H1 (cell line): ENCODE results near the gene MRE11. TPM values are rescaled to one million over a fixed set of nuclear protein-coding genes. Genes with fewer than 3 reads are reported as not detected.

Source experiments
- CHD7 ChIP-seq: fragments of 300-600 bp; sonication (generic); IDR thresholded peaks from 2 replicates; pipeline ENCODE4 v1.7.1; 2012; ENCODE audit warnings: low read length, moderate library complexity, mild to moderate bottlenecking, inconsistent platforms; ENCODE audit not compliant: insufficient replicate concordance
- polyA plus RNA-seq, 7 experiments: library from polyadenylated mRNA; depleted of rRNA in 3 of 7; stranded (reverse) in 5 of 7; unstranded in 2 of 7; fragments of >200 nt in 5 of 7; fragments of 200-250 nt in 2 of 7; gene quantifications; 1 replicate in 5 of 7; 2 replicates in 1 of 7; 4 replicates in 1 of 7; pipeline versions ENCODE4 v1.2.1 to v1.2.3, GENCODE V29; 2011 to 2013; ENCODE audit warnings: missing spikeins in 2 of 7, mixed read lengths in 2 of 7
- total RNA-seq: library from RNA; stranded (reverse); fragmentation: NEBNext Ultra II Directional; extraction: Animal tissue kit (Norgen Biotek cat#: 25700); gene quantifications from 2 replicates; pipeline ENCODE4 v1.2.1, GENCODE V29; 2021

Gene MRE11
- total and polyA plus RNA-seq, 2 of the 8 experiments (the other 6 are each of a cell fraction or from before 2014, with no cell fraction given), result 7.2 to 43.4 TPM

GRCh38 chr11:94452988-94453387, 40.7 kb downstream of the MRE11 start (continued):
- TF ChIP-seq CHD7, result no peak
